ES-I3 (cell line): ENCODE data around the gene CHMP2A.

Experiments used
- H3K36me3 ChIP-seq: 2 replicates; pipeline ENCODE4 v1.6.1; 2013; ENCODE audit warnings: mild to moderate bottlenecking, low read length, control low read depth, moderate library complexity; ENCODE audit not compliant: insufficient read depth
- H3K4me1 ChIP-seq: 2 replicates; pipeline ENCODE4 v1.6.1; 2013; ENCODE audit warnings: mild to moderate bottlenecking, control low read depth, low read length; ENCODE audit not compliant: insufficient read depth
- H3K9ac ChIP-seq: 2 replicates; pipeline ENCODE4 v1.6.1; 2013; ENCODE audit warnings: low read depth, mild to moderate bottlenecking, low read length, moderate library complexity
- H3K9me3 ChIP-seq: 2 replicates; pipeline ENCODE4 v1.6.1; 2013; ENCODE audit warnings: mild to moderate bottlenecking, low read length, moderate library complexity; ENCODE audit not compliant: control insufficient read depth, insufficient read depth

CHMP2A gene

DNA sequence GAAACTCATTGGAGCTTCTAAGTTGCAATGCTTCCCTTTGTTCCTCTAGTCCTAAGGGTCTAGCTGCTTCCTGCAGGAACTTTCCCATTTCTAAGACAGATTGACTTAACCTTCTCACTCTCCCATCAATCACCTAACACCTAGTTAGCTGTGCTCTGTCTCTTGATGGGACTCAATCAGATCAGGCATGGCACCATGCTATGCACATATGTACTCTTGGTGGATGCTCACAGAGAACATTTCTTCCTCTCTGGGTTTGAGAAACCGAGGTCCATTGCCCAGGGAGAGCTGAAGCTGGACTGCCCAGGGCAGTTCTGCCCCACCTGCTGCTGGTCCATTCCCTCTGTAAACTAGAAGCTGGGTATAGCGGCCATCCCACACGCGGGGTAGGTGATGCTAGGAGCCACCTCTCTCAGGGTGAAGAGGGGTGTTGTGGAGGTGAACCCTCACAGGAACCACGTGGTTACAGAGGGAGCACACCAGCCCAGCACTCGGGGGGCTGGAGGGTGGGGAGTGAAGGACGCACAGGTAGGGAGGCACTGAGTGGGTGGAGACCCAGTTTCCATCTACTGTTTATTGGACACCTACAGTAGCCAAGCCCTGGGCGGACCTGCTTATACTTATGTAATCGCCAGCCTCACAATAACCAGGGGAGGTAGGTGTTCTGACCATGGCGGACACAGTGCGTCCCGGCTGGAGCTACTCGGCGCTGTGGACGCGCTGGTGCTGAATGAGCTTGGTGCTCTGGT, 6.6 kb upstream of the CHMP2A start:
- Histone ChIP-seq H3K4me1 (peaks cover 4% of the 10 kb centered on the region; the same call in 1 of the 2 replicates), H3K36me3 (no peaks in the 10 kb centered on the region; the same call in 1 of the 2 replicates), H3K9me3 (no peaks in the 10 kb centered on the region), H3K9ac (no peak overlapping the region)

- Histone ChIP-seq H3K4me1 (peaks cover 4% of the 10 kb centered on the region; the same call in 1 of the 2 replicates), H3K9ac (no peak overlapping the region)
Observed at GRCh38 chr19:58560921-58561320, 6.0 kb upstream of the CHMP2A start.

GRCh38 chr19:58560007-58560887, 5.3 kb upstream of the CHMP2A start:
- peaks cover 2% of the 10 kb centered on the region; the same call in 1 of the 2 replicates for H3K36me3 ChIP-seq
- peak overlapping the region; percentile 75 for H3K9ac ChIP-seq
- H3K9me3 ChIP-seq, result no peaks in the 10 kb centered on the region
- peaks cover 4% of the 10 kb centered on the region; the same call in 1 of the 2 replicates for H3K4me1 ChIP-seq

More at GRCh38 chr19:58560921-58561320, 6.0 kb upstream of the CHMP2A start:
- Histone ChIP-seq H3K9me3 (no peaks in the 10 kb centered on the region), H3K36me3 (peaks cover 2% of the 10 kb centered on the region; the same call in 1 of the 2 replicates)

GRCh38 chr19:58559275-58560006, 4.5 kb upstream of the CHMP2A start:
- Histone ChIP-seq H3K9ac (peak overlapping the region; percentile 75), H3K36me3 (peaks cover 2% of the 10 kb centered on the region; the same call in 1 of the 2 replicates), H3K9me3 (no peaks in the 10 kb centered on the region), H3K4me1 (peaks cover 4% of the 10 kb centered on the region; the same call in 1 of the 2 replicates)

DNA sequence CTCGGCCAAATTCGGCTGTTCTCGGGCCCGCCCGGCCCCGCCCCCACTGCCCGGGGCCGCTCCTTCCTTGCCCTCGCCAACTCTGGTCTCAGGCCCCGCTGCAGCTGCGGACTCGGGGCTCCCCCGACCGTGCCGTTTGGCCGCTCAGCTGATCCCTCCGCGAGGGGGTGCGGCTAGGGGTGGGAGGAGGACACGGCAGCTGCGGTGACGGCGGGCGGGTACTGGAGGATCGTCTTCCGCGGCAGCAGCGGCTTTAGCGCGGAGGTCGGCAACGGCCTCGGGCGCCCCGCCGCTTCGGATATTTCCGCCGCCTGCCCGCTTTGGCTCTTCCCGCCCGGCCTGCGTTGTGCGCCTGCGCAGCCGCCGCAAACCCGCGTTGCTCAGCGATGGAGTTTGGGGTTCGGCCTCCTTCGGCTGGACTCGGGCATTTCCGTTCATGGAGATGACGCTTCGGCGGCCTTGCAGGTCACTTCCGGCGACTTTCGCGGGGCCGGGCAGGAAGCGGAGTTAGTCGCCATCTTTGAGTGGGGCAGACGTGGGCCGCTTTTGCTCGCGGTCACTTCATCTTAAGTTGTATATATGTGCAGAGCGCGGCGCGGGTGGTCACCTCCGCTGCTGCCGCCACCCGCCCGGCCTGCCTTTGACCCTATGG, 3.8 kb upstream of the CHMP2A start:
- Histone ChIP-seq H3K36me3 (peaks cover 2% of the 10 kb centered on the region; the same call in 1 of the 2 replicates), H3K9me3 (no peaks in the 10 kb centered on the region), H3K4me1 (peaks cover 4% of the 10 kb centered on the region; the same call in 1 of the 2 replicates), H3K9ac (peak overlapping the region; percentile 75)

DNA sequence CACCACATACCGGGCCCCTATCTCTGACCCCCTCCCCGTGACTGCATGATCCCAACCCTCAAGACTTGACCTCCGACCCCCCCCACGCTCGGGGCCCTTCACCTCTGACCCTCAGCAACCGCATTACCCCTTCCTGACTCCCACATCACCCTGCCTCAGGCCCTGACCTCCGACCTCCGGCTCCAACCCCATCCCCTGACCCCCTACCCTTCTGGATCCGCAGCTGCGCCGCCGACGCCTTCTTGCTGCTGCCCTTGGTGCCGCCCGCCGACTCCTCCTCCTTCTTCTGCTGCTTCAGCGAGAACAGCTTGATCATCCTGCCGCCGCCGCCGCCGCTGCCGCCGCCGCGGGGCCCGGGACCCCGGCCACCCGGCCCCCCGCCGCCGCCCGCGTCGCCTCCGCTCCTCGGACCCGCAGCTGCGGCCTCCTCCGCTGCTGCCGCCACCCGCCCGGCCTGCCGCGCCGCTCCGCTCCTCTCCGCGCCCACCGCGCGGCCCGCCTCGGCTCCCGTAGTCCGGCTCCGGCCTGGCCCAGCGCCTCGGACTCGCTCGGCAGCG, 3.2 kb upstream of the CHMP2A start, which contains the start of gene UBE2M:
Gene UBE2M, minus strand, starts transcription at position 546 of the 557 bp plus-strand sequence. Its CDS starts 230 bp downstream, at position 316.
- peak within 1 kb of the TSS; percentile 91 for H3K9ac ChIP-seq
- H3K36me3 ChIP-seq, result peaks cover 2% of the 10 kb centered on the region; the same call in 1 of the 2 replicates
- no peaks in the 10 kb centered on the region for H3K9me3 ChIP-seq
- H3K4me1 ChIP-seq, result peaks cover 4% of the 10 kb centered on the region; the same call in 1 of the 2 replicates

- H3K9ac ChIP-seq, result peak overlapping the region; percentile 91
- peaks cover 4% of the 10 kb centered on the region; the same call in 1 of the 2 replicates for H3K4me1 ChIP-seq
- H3K9me3 ChIP-seq, result no peaks in the 10 kb centered on the region
- peaks cover 2% of the 10 kb centered on the region; the same call in 1 of the 2 replicates for H3K36me3 ChIP-seq
Observed at GRCh38 chr19:58557221-58558065, 2.5 kb upstream of the CHMP2A start.

DNA sequence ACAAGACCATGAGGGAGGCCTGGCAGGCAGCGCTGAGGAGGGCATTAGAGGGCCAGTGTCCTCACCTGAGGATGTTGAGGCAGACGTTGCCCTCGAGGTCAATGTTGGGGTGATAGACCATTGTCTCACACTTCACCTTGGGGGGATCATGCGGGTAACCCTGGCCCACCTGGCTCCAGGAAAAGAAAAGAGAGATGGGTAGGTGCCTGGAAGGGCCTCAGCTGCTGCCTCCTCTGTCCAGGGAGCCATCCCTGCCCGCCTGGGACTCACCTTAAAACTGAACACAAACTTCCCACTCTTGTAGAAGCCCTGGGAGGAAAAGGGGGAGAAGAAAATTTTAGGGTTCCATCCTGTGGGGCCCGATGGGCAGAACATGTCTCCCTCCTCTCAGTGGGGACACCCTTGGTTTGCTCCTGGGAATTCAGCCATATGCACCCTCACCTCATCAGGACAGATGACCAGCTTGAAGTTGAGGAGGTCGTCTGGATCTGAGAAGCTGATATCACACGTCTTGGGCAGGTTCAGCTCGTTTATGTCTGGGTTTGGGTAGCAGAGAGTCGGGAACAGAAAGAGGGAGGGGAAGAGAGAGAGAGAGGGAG, 1.8 kb upstream of the CHMP2A start:
- H3K36me3 ChIP-seq, result peaks cover 5% of the 10 kb centered on the region; the same call in 1 of the 2 replicates
- peak overlapping the region; percentile 91; the same call in 1 of the 2 replicates for H3K9ac ChIP-seq
- peaks cover 4% of the 10 kb centered on the region; the same call in 1 of the 2 replicates for H3K4me1 ChIP-seq
- H3K9me3 ChIP-seq, result no peaks in the 10 kb centered on the region

- peaks cover 4% of the 10 kb centered on the region; the same call in 1 of the 2 replicates for H3K4me1 ChIP-seq
- peaks cover 9% of the 10 kb centered on the region; the same call in 1 of the 2 replicates for H3K36me3 ChIP-seq
- no peaks in the 10 kb centered on the region for H3K9me3 ChIP-seq
- no peak overlapping the region for H3K9ac ChIP-seq
Observed at GRCh38 chr19:58555920-58556621, 1.2 kb upstream of the CHMP2A start.

DNA sequence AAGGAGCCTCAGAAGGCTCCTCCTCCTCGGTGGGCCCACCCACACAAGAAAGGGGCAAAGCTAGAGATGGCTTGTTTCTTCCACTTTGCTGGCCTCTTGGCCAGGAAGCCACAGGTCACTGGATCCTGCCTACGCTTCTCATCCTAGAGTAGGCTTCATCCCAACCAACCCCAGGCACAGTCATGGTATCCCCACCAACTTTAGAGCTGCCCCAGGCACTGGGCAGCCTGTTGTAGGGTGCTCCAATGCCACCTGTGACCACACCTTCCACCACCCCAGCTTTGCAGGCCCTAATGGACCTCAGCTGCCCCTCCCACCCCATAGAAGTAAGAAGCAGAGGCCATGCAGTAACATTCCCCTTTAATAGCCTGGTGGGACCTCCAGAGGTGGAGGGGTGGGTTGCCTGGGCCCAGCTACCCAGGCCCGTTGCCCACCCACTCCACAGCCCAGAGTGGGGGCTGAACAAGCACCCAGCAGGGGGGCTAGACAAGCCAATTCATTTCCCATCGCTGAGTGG, 522 bp upstream of the CHMP2A start:
- Histone ChIP-seq H3K36me3 (peaks cover 12% of the 10 kb centered on the region), H3K9ac (peak overlapping the region; percentile 94), H3K4me1 (peaks cover 4% of the 10 kb centered on the region; the same call in 1 of the 2 replicates), H3K9me3 (no peaks in the 10 kb centered on the region)

DNA sequence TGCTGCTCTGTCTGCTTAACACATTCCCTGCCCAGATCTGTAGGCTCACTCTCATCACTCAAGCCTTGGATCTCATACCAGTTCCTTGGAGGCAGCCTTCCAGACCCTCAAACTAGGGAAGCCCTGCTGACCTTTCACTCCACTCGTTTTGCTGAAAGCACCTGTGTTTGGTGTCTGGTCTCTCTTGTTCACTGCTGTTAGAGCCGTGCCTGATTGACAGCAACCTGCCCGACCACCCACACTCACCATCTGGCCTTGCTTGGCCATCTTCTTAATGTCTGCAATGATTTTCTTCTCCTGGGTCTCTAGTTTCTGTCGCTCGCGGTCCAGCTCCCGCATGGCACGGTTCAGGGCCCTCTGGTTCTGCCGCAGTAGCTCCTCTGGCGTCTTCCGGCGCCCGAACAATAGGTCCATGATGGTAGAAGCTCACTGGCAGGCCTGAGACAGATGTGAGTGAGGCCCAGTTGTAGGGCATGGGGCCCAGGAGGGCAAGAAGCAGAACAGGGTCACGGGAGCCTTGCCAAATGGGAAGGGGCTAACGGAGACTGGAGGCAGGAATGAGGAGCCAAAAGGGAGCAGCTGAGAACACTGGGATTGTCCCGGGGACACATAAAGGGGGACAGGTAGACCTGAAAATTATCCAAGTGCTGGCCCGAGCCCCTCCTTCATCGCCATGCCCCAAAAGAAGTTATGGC, 959 bp downstream of the CHMP2A start:
- peak overlapping the region; percentile 94 for H3K9ac ChIP-seq
- no peaks in the 10 kb centered on the region for H3K9me3 ChIP-seq
- peaks cover 20% of the 10 kb centered on the region for H3K36me3 ChIP-seq
- no peaks in the 10 kb centered on the region; the same call in 1 of the 2 replicates for H3K4me1 ChIP-seq
